Measurements from ENCODE around the gene CTNNA2. TPM values are rescaled to one million over a fixed set of nuclear protein-coding genes. Genes with fewer than 3 reads are reported as not detected.

CTNNA2 gene
- total and polyA plus RNA-seq, 2 of the 8 experiments (the other 6 are each of a cell fraction or from before 2014, with no cell fraction given): 3.9 to 9.0 TPM

GRCh38 chr2:80496775-80497174 is 983.9 kb downstream of the CTNNA2 start (continued):
- TF ChIP-seq CHD7 (IDR thresholded peaks at IDR 0.05; ENCODE audit: insufficient replicate concordance, low read length): no peak
- no peak for TF ChIP-seq SP4 (IDR thresholded peaks at IDR 0.05; ENCODE audit: low read length)
- no peak for TF ChIP-seq TCF12 (IDR thresholded peaks at IDR 0.05; ENCODE audit: low read depth, low read length)
- no peak for TF ChIP-seq BACH1 (IDR thresholded peaks at IDR 0.05; ENCODE audit: low read length)
- no peak for TF ChIP-seq SRF (IDR thresholded peaks at IDR 0.05; ENCODE audit: low read depth, low read length)
- TF ChIP-seq GABPA (IDR thresholded peaks at IDR 0.05; ENCODE audit: borderline replicate concordance, insufficient read depth, low read length): no peak
- TF ChIP-seq CEBPB (IDR thresholded peaks at IDR 0.05; ENCODE audit: low read depth, low read length): no peak
- TF ChIP-seq EZH2 (IDR thresholded peaks at IDR 0.05; ENCODE audit: low read depth, low read length, severe bottlenecking): no peak
- no peak for TF ChIP-seq SUZ12 (IDR thresholded peaks at IDR 0.05; ENCODE audit: low read length)
- no peak for TF ChIP-seq CTBP2 (IDR thresholded peaks at IDR 0.05; ENCODE audit: borderline replicate concordance, insufficient read depth, insufficient read length, low read length)
- no peak for TF ChIP-seq EGR1 (IDR thresholded peaks at IDR 0.05; ENCODE audit: borderline replicate concordance, low read depth, low read length)

Data from H1 (cell line).